AG20443 (cell line): ENCODE results near the gene SH3RF3.

Source experiments
- DNase-seq: peaks from one replicate; pipeline ENCODE4 v3.0.0; 2012; ENCODE audit warnings: low spot score, mixed read lengths

SH3RF3 gene

DNA sequence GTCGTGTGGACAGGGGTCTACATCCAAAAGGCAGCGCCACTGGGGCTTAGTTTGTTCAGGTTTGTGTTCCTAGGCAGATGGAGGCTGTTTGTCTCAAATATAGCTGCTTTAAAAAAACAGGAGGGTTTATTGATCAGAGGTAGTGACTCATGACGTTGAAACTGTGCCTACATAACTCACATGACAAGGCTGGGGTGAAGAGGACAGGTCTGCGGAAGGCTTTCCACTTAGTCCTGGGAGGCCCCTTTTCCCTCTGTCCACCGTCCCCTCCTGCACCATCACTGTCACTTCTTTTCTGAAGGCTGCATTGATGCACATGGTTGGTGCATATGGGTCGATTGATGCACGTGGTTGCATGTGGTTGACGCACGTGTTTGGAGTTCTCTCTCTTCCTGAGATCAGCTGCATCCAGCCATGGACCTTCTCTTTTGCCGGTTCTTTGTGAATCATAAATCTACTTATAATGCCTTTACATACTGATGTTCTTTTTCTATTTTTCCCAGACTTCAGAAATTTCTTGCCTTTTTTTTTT, 10.9 kb downstream of the SH3RF3 start:
- no peak for DNase-seq

DNA sequence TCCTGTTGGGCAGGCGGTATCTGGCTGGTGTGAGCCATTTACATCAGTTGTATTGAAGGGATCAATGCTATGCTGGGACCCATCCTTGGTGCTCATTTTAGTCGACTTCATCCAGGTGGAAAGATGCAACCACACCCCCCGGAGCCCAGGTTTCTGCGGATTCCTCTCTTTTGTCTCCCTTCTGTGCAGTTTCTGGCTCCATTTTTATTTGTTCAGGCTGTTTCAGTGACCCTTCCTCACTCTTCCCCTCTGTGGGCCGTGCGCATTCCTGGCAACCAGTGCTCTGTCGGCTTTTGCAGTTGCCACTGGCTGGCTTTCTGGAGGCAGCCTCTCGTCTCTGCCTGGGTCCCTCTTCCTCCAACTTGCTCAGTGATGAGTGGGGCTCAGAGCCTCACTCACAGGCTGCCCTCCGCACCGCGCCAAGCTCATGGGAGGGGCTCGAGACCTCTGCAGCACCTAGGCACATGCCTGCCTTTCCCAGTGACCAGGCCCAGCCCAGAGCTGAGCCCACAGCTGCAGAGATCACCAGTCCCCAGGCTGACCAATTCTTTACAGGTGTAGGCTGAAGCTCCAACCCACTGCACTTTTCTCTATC, 12.1 kb downstream of the SH3RF3 start:
- DNase-seq = no peak

GRCh38 chr2:109141727-109142283, 12.8 kb downstream of the SH3RF3 start:
- DNase-seq = no peak

GRCh38 chr2:109142416-109143210, 13.6 kb downstream of the SH3RF3 start:
- no peak for DNase-seq

DNA sequence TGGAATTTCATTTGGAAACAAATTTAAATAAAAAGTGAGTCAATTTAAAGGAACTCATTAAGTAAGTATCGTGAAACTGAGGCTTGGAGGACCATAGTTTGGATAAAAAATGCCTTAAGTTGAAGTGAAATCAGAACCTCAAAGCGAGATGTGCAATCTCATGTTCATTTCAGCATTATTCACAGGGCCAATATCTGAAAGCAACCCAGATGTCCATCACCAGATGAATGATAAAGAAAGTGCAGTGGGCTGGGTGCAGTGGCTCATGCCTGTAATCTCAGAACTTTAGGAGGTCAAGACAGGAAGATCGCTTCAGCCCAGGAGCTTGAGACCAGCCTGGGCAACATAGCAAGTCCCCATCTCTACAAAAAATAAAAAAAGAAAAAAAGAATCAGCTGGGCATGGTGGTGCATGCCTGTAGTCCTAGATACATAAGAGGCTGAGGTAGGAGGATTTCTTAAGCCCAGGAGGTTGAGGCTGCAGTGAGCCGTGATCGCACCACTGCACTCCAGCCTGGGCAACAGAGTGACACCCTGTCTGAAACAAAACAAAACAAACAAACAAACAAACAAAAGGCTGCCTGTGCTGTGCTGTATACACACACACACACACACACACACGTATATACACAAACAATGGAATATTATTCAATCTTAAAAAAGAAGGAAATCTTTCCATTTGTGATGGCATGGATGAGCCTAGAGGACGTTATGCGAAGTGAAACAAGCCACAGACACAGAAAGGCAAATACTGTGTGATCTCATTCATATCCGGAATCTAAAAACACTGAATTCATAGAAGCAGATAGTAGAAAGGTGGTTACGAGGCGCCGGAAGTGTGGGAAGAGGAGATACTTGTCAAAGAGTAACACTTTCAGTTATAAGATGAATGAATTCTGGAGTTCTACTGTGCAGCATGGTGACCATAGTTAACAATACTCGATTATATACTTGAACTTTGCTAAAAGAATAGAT, 14.5 kb downstream of the SH3RF3 start:
- DNase-seq = no peak

DNA sequence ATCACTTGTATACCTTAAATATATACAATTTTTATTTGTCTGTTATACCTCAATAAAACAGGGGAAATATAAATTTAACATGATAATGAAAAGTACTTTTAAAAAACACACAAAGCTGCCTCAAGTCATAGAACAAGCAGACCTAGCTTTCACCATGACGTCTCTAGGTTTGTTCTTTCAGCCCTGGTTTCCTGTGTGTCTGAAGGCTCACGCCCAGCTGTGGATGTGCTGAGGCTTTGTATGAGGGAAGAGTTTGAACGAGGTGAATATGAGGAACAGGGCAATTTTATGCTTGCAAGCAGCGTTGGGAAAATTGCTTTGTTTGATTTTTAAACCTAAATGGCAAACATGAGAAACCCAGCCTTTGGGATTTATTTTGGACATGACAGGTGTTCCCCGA, 15.3 kb downstream of the SH3RF3 start:
- DNase-seq = no peak

GRCh38 chr2:109144721-109145120, 15.7 kb downstream of the SH3RF3 start:
- no peak for DNase-seq

GRCh38 chr2:109145286-109145685, 16.3 kb downstream of the SH3RF3 start:
- DNase-seq = no peak

- no peak for DNase-seq
Observed at GRCh38 chr2:109147405-109147804, 18.4 kb downstream of the SH3RF3 start.

- DNase-seq = peak; percentile 64
Observed at GRCh38 chr2:109148117-109148746, 19.2 kb downstream of the SH3RF3 start.

- no peak for DNase-seq
Observed at GRCh38 chr2:109148991-109149645, 20.1 kb downstream of the SH3RF3 start.

DNA sequence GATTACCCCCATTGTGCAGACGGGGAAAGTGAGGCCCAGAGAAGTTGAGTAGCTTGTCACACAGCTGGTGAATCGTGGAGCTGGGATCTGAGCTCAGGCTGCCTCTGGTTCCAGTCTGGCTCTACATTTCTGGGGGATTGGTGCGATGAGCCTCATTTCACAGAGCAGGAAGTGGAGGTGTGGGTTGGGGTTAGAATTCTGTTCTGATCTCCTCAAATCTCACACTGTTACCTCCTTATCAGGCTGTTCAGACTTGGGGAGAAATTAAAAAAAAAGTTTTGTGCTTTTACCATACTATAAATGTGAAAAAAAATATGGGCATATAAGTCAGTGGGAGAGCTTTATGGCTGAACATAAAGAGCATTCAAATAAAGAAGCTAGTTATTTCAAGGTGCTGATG, 21.6 kb downstream of the SH3RF3 start:
- DNase-seq = no peak

DNA sequence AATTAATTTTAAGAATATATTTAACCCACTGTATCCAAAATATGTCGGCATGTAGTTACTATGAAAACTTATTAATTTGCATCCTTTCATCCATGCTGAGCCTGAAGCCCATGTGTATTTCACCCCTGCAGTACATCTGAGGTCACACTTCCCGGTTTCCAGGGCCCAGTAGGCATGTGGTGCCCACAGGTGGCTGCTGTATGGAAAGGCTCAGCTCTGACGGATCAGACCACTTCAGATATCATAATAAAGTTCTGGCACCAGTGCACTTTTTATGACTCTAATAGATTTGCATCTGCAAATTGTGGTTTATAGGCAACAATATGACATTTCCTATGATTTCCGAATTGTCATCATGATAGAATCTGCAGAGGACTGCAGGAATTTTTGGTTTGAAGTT, 22.5 kb downstream of the SH3RF3 start:
- no peak for DNase-seq

DNA sequence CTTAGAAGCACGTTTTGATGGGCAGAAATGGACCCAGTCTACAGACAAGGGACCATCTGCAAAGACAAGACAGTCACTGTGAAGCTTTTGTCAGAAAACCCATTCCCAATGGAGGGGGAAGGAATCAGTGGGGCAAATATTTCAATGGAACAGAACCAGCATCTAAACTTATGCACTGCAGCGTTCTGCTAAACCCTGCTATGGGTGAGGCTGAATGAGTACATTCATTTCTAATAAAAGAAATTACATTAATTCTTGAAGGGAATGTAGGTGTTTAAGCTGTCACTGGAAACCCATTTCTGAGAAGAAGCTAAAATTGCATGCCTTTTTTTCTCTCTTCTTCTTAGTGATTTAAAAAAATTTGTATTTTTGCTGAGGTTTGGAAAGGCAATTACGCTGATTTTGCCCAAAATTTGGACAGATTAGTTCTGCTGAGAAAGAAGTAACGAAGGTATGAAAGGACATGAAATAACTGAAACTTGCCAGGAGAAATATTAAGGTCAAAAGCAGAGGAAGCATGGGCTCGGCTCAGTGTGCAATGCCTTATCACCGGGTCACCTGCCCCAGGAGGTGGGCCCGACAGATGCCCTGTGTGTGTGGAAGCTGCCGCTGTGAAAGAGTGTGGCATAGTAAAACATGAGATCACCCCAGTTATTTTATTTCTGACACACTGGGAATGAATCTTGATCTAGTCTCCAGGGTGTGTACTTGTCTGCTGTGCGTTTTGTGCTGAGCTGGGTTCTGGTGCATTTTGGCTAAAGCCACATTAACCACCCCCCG, 24.2 kb downstream of the SH3RF3 start:
- DNase-seq = no peak

DNA sequence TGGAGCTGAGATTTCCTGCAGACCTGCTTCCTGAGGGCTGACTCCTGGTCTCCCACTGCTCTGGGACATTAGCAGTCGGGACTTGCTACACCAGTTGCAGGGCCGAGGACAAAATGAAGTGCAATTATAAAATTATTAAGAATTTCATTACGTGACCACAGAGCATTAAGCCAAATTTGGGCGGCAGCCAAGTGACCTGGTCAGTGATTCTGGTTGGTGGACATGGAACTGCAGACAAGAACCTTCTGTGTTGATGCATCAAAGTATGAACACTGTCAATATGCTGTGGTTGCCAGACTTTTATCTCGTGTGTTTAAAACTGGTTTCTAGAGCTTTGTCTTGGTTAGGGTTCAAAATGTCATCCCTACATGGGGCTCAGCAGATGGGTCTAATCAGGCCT, 24.8 kb downstream of the SH3RF3 start:
- no peak for DNase-seq

GRCh38 chr2:109154226-109154625, 25.2 kb downstream of the SH3RF3 start:
- no peak for DNase-seq

- no peak for DNase-seq
Observed at GRCh38 chr2:109155553-109156451, 26.8 kb downstream of the SH3RF3 start.

- no peak for DNase-seq
Observed at GRCh38 chr2:109157563-109158105, 28.6 kb downstream of the SH3RF3 start.

DNA sequence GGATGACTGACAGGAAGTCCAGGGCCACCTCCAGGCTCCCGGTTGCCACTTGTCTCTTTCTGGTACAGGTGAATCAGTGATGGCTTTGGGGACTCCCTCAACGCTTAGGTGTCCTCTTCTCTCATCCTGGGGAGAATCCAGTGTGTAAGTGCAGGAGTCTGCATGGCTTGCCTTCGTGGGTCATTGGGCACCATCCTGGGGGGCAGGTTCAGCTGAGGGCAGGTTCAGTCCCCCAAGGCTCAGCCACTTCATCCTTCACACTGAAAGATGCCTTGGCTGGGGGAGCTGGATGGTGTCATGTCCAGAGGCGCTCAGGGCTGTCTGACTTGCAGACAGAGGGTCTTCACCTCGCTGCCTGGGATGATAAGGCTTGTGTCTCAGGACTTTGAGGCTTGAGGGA, 29.2 kb downstream of the SH3RF3 start:
- no peak for DNase-seq
